Esophagus muscularis mucosa (tissue), 4 donors: ENCODE data around the gene TBCE. TPM values are rescaled to one million over a fixed set of nuclear protein-coding genes. Genes with fewer than 3 reads are reported as not detected.
"Not testable (repeated sequence)": the region's sequence is repeated elsewhere in the genome, so short reads cannot be mapped to it uniquely, and the experiment has no call there.

ENCODE experiments used
- DNase-seq: peaks from one replicate; pipeline ENCODE4 v3.0.0-alpha.2; 2017; ENCODE audit errors: extremely low spot score
- H3K27ac ChIP-seq, 4 donors: fragments of 200-600 bp; sonication (generic); replicated peaks in 1 of 4; 1 replicate in 3 of 4; 2 replicates in 1 of 4; pipeline ENCODE4 v1.5.1; 2016 to 2019; ENCODE audit warnings: mild to moderate bottlenecking in 1 of 4
- H3K27me3 ChIP-seq, 4 donors: fragments of 200-600 bp; sonication (generic); one replicate each; pipeline versions ENCODE4 v1.5.1 to v1.6.0; 2016 to 2019
- H3K36me3 ChIP-seq, 4 donors: fragments of 200-600 bp; sonication (generic); one replicate each; pipeline ENCODE4 v1.5.1; 2016 to 2019
- H3K4me1 ChIP-seq, 4 donors: fragments of 200-600 bp; sonication (generic); one replicate each; pipeline ENCODE4 v1.5.1; 2016 to 2019
- H3K4me3 ChIP-seq, 4 donors: fragments of 200-600 bp; sonication (generic); 1 replicate in 2 of 4; 2 replicates in 2 of 4; pipeline ENCODE4 v1.5.1; 2016 to 2019; ENCODE audit warnings: mild to moderate bottlenecking in 4 of 4, moderate library complexity in 1 of 4
- H3K9me3 ChIP-seq, 4 donors: fragments of 200-600 bp; sonication (generic); 1 replicate in 3 of 4; 2 replicates in 1 of 4; pipeline ENCODE4 v1.5.1; 2016 to 2019
- CTCF ChIP-seq, 3 experiments: fragments of 200-600 bp in 2 of 3; fragments of 450-650 bp in 1 of 3; sonication (generic) in 2 of 3; IDR thresholded peaks; one replicate each; pipeline ENCODE4 v1.5.1; 2017 to 2019; ENCODE audit warnings: antibody characterized with exemption in 3 of 3, mild to moderate bottlenecking in 2 of 3, moderate library complexity in 1 of 3
- EP300 ChIP-seq: sonication (generic); formaldehyde crosslinking; IDR thresholded peaks from one replicate; pipeline ENCODE4 v1.6.1; 2017; ENCODE audit warnings: antibody characterized with exemption
- POLR2A ChIP-seq: fragments of 450-650 bp; IDR thresholded peaks from one replicate; pipeline ENCODE4 v1.6.1; 2017; ENCODE audit warnings: antibody characterized with exemption, moderate library complexity, mild to moderate bottlenecking, low read depth
- POLR2AphosphoS5 ChIP-seq, 2 donors: sonication (generic); formaldehyde crosslinking; IDR thresholded peaks; one replicate each; pipeline ENCODE4 v1.6.1; 2017; ENCODE audit warnings: antibody characterized with exemption in 2 of 2
- WGBS: methylation state at CpG from one replicate; pipeline ENCODE4 v1.1.5; 2018; 5-methylcytosine and 5-hydroxymethylcytosine counted together
- intact Hi-C: fragments of 100-400 bp; cut with DNase I; formaldehyde crosslinking; loops from one replicate; pipeline ENCODE4 v1.15.1; 2023
- total RNA-seq, 4 donors: library from RNA; depleted of rRNA; stranded (reverse); fragments of >200 nt; gene quantifications; one replicate each; pipeline versions ENCODE4 v1.1.0 to v1.2.1, GENCODE V29; 2016

The TBCE gene
- total RNA-seq, 4 donors from 2014 or later = 10.6 to 21.6 (median 15.3) TPM

DNA sequence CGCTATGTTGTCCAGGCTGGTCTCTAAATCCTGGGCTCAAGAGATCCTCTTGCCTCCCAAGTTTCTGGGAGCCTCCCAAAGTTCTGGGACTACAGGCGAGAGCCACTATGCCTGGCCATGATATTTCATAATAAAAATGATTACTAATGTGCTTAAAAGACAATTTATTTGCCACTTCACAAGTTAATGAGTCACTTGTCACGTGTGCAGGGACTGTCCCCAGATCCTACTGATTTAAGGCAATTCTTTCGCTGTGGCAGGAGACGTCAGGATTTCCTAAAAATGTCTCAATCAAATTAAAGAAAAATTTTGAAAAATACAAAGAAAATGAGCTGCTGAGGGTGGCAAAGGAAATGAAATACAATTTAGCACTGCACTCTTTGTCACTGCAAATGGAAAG is 93.5 kb downstream of the TBCE start:
- H3K9me3 ChIP-seq = no peaks in the 10 kb centered on the region
- H3K4me3 ChIP-seq = no peak overlapping the region
- peaks cover 0 to 9% (median 6%) of the 10 kb centered on the region in 4 donors for H3K4me1 ChIP-seq
- no peak overlapping the region for H3K27ac ChIP-seq
- no peak for DNase-seq
- no peak for TF ChIP-seq POLR2A
- no peak for TF ChIP-seq EP300
- TF ChIP-seq POLR2AphosphoS5 (IDR thresholded peaks at IDR 0.05) = no peak
- TF ChIP-seq CTCF (IDR thresholded peaks at IDR 0.05) = no peak
- H3K36me3 ChIP-seq = peaks cover 0 to 43% (median 12%) of the 10 kb centered on the region in 4 donors
- H3K27me3 ChIP-seq = no peaks in the 10 kb centered on the region
- intact Hi-C loops = no loop called here
- WGBS = 84% methylated on average over 5 of the region's 5 CpGs

- H3K4me1 ChIP-seq = no peaks in the 10 kb centered on the region
- no peaks in the 10 kb centered on the region for H3K27me3 ChIP-seq
- 76% methylated on average over 1 of the region's 1 CpG for WGBS
These were observed 94.7 kb downstream of the TBCE start for GRCh38 chr1:235461954-235462353.

DNA sequence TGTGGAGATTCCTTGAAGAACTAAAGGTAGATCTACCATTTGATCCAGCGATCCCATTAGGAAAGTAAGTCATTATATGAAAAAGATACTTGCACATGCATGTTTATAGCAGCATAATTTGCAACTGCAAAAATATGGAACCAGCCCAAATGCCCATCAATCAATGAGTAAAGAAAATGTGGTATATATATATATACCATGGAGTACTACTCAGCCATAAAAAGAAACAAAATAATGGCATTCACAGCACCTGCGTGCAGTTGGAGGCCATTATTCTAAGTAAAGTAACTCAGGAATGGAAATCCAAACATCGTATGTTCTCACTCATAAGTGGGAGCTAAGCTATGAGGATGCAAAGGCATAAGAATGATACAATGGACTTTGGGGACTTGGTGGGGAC is 95.6 kb downstream of the TBCE start:
- H3K9me3 ChIP-seq, H3K4me3 ChIP-seq, H3K27me3 ChIP-seq, H3K27ac ChIP-seq, intact Hi-C loops, H3K4me1 ChIP-seq, DNase-seq: not testable (repeated sequence)
- H3K36me3 ChIP-seq = peaks cover 0 to 55% (median 14%) of the 10 kb centered on the region in 4 donors
- 100% methylated on average over 3 of the region's 3 CpGs for WGBS

More at GRCh38 chr1:235461954-235462353, 94.7 kb downstream of the TBCE start:
- H3K4me3 ChIP-seq = no peak overlapping the region
- intact Hi-C loops = no loop called here
- H3K27ac ChIP-seq = no peak overlapping the region
- TF ChIP-seq EP300 = no peak
- TF ChIP-seq CTCF (IDR thresholded peaks at IDR 0.05) = no peak
- no peak for TF ChIP-seq POLR2AphosphoS5 (IDR thresholded peaks at IDR 0.05)
- TF ChIP-seq POLR2A = no peak
- H3K9me3 ChIP-seq = no peaks in the 10 kb centered on the region
- no peak for DNase-seq
- H3K36me3 ChIP-seq = peaks cover 0 to 51% (median 12%) of the 10 kb centered on the region in 4 donors

GRCh38 chr1:235465066-235465465 is 97.8 kb downstream of the TBCE start:
- H3K27me3 ChIP-seq = no peaks in the 10 kb centered on the region
- WGBS = 94% methylated on average over 3 of the region's 3 CpGs
- no peak overlapping the region for H3K27ac ChIP-seq
- no peak for DNase-seq
- no peak for TF ChIP-seq EP300
- no peak for TF ChIP-seq POLR2AphosphoS5 (IDR thresholded peaks at IDR 0.05)
- no peak for TF ChIP-seq POLR2A
- no peak for TF ChIP-seq CTCF (IDR thresholded peaks at IDR 0.05)
- no peaks in the 10 kb centered on the region for H3K9me3 ChIP-seq
- H3K4me1 ChIP-seq = peaks cover 0 to 8% (median 3%) of the 10 kb centered on the region in 4 donors
- peaks cover 0 to 63% (median 21%) of the 10 kb centered on the region in 4 donors for H3K36me3 ChIP-seq
- intact Hi-C loops = no loop called here
- no peak overlapping the region for H3K4me3 ChIP-seq

- peaks cover 0 to 66% (median 35%) of the 10 kb centered on the region in 4 donors for H3K36me3 ChIP-seq
These were observed 100.8 kb downstream of the TBCE start for GRCh38 chr1:235468004-235468403.

More at GRCh38 chr1:235468004-235468403, 100.8 kb downstream of the TBCE start:
- TF ChIP-seq POLR2A = no peak
- no peak for TF ChIP-seq CTCF (IDR thresholded peaks at IDR 0.05)
- no peak for TF ChIP-seq EP300
- TF ChIP-seq POLR2AphosphoS5 (IDR thresholded peaks at IDR 0.05) = no peak
- intact Hi-C loops = no loop called here
- 57% methylated on average over 3 of the region's 3 CpGs for WGBS
- no peak overlapping the region for H3K4me3 ChIP-seq
- DNase-seq = no peak
- H3K27ac ChIP-seq = no peak overlapping the region
- H3K9me3 ChIP-seq = no peaks in the 10 kb centered on the region
- peaks cover 0 to 8% (median 3%) of the 10 kb centered on the region in 4 donors for H3K4me1 ChIP-seq
- no peaks in the 10 kb centered on the region for H3K27me3 ChIP-seq
